Stimulated activated naive B cell treated with anti-CD40 and anti-IgM and Interleukin-4, amounts not matched to agents 10 μg/mL and 1 μg/mL and 100 μg/mL, for 72 hours (primary cell): ENCODE data around the gene AGER.
"Not testable (repeated sequence)": the region's sequence is repeated elsewhere in the genome, so short reads cannot be mapped to it uniquely, and the experiment has no call there.

Experiments used
- ATAC-seq, 2 donors: fragments of 150-1000 bp; cut with Tn5 transposase; replicated peaks; 2 replicates each; pipeline ENCODE4 v1.10.0; 2021; ENCODE audit warnings: moderate library complexity in 1 of 2
- DNase-seq: peaks from one replicate; pipeline ENCODE4 v3.0.0; 2021
- H3K27ac Mint-ChIP-seq: one replicate; pipeline ENCODE4 v1.8.0; 2022; ENCODE audit warnings: mild to moderate bottlenecking, mixed read lengths
- H3K27me3 Mint-ChIP-seq, 2 donors: one replicate each; pipeline ENCODE4 v1.8.0; 2022; ENCODE audit warnings: mixed read lengths in 2 of 2
- H3K36me3 Mint-ChIP-seq, 2 donors: one replicate each; pipeline ENCODE4 v1.8.0; 2022; ENCODE audit warnings: mixed read lengths in 2 of 2, mild to moderate bottlenecking in 1 of 2
- H3K4me1 Mint-ChIP-seq, 2 donors: one replicate each; pipeline ENCODE4 v1.8.0; 2022; ENCODE audit warnings: mixed read lengths in 2 of 2, mild to moderate bottlenecking in 1 of 2
- H3K4me3 Mint-ChIP-seq, 2 donors: one replicate each; pipeline ENCODE4 v1.8.0; 2022; ENCODE audit warnings: mild to moderate bottlenecking in 2 of 2, mixed read lengths in 2 of 2, moderate library complexity in 1 of 2
- H3K9me3 Mint-ChIP-seq, 2 donors: one replicate each; pipeline ENCODE4 v1.8.0; 2022; ENCODE audit warnings: mixed read lengths in 2 of 2, mild to moderate bottlenecking in 1 of 2

The AGER gene

GRCh38 chr6:32194388-32194787, 10.3 kb upstream of the AGER start:
- Mint-ChIP-seq H3K9me3 (no peaks in the 10 kb centered on the region), H3K4me3 (peak overlapping the region in 1 of 2 donors; percentile 94), H3K36me3 (peaks cover 14 to 24% of the 10 kb centered on the region in 2 donors), H3K27ac (peak overlapping the region; percentile 99), H3K4me1 (peaks cover 38 to 58% of the 10 kb centered on the region in 2 donors), H3K27me3 (no peaks in the 10 kb centered on the region)
- DNase-seq (no peak), ATAC-seq (no peak)

GRCh38 chr6:32193096-32193495, 9.0 kb upstream of the AGER start:
- H3K27me3 Mint-ChIP-seq, DNase-seq, ATAC-seq, H3K9me3 Mint-ChIP-seq: not testable (repeated sequence)
- Mint-ChIP-seq H3K36me3 (peaks cover 20 to 35% of the 10 kb centered on the region in 2 donors), H3K4me1 (peaks cover 45 to 70% of the 10 kb centered on the region in 2 donors), H3K4me3 (peak overlapping the region; percentile 95 to 98), H3K27ac (peak overlapping the region; percentile 97)

- ATAC-seq = no peak
- Mint-ChIP-seq H3K36me3 (peaks cover 22 to 37% of the 10 kb centered on the region in 2 donors), H3K4me1 (peaks cover 46 to 73% of the 10 kb centered on the region in 2 donors), H3K27ac (peak within 1 kb of the TSS; percentile 97), H3K27me3 (no peaks in the 10 kb centered on the region), H3K4me3 (peak within 1 kb of the TSS; percentile 95 to 98), H3K9me3 (no peaks in the 10 kb centered on the region)
- peak; percentile 41 for DNase-seq
These were observed 8.6 kb upstream of the AGER start, which contains the start of gene GPSM3 for GRCh38 chr6:32192608-32193039. Gene GPSM3, minus strand, starts transcription at chr6:32192643. Its CDS starts 130 bp downstream, at chr6:32192513.

GRCh38 chr6:32191696-32192607, 7.9 kb upstream of the AGER start:
- H3K36me3 Mint-ChIP-seq = peaks cover 28 to 44% of the 10 kb centered on the region in 2 donors
- H3K27me3 Mint-ChIP-seq = no peaks in the 10 kb centered on the region
- no peak for ATAC-seq
- peaks cover 49 to 75% of the 10 kb centered on the region in 2 donors for H3K4me1 Mint-ChIP-seq
- no peak for DNase-seq
- H3K27ac Mint-ChIP-seq = peak overlapping the region; percentile 97
- H3K9me3 Mint-ChIP-seq = no peaks in the 10 kb centered on the region
- H3K4me3 Mint-ChIP-seq = peak overlapping the region; percentile 95 to 98

GRCh38 chr6:32190911-32191677, 7.0 kb upstream of the AGER start:
- no peak for DNase-seq
- no peaks in the 10 kb centered on the region for H3K9me3 Mint-ChIP-seq
- H3K27ac Mint-ChIP-seq = peak overlapping the region; percentile 97
- peaks cover 54 to 78% of the 10 kb centered on the region in 2 donors for H3K4me1 Mint-ChIP-seq
- ATAC-seq = no peak
- peak overlapping the region; percentile 95 to 98 for H3K4me3 Mint-ChIP-seq
- H3K36me3 Mint-ChIP-seq = peaks cover 35 to 52% of the 10 kb centered on the region in 2 donors
- no peaks in the 10 kb centered on the region for H3K27me3 Mint-ChIP-seq

- H3K4me1 Mint-ChIP-seq = peaks cover 58 to 84% of the 10 kb centered on the region in 2 donors
- H3K9me3 Mint-ChIP-seq = no peaks in the 10 kb centered on the region
- ATAC-seq (peak; percentile 72 to 78), DNase-seq (peak; percentile 82)
- H3K27ac Mint-ChIP-seq = peak within 1 kb of the TSS; percentile 97
- peaks cover 42 to 60% of the 10 kb centered on the region in 2 donors for H3K36me3 Mint-ChIP-seq
- no peaks in the 10 kb centered on the region for H3K27me3 Mint-ChIP-seq
- H3K4me3 Mint-ChIP-seq = peak within 1 kb of the TSS; percentile 95 to 98
These were observed 6.2 kb upstream of the AGER start, which contains the start of gene PBX2 for GRCh38 chr6:32190054-32190851. Gene PBX2, minus strand, starts transcription at chr6:32190202. Its CDS starts 287 bp downstream, at chr6:32189915.

GRCh38 chr6:32189742-32190053, 5.6 kb upstream of the AGER start:
- Mint-ChIP-seq H3K9me3 (no peaks in the 10 kb centered on the region), H3K4me3 (peak overlapping the region; percentile 90 to 95), H3K4me1 (peaks cover 52 to 78% of the 10 kb centered on the region in 2 donors), H3K27ac (peak overlapping the region; percentile 89), H3K27me3 (no peaks in the 10 kb centered on the region), H3K36me3 (peaks cover 42 to 60% of the 10 kb centered on the region in 2 donors)
- ATAC-seq (peak in 1 of 2 donors; percentile 6), DNase-seq (no peak)

GRCh38 chr6:32189069-32189741, 5.2 kb upstream of the AGER start:
- Mint-ChIP-seq H3K27me3 (no peaks in the 10 kb centered on the region), H3K4me3 (peak overlapping the region; percentile 90 to 95), H3K36me3 (peaks cover 43 to 60% of the 10 kb centered on the region in 2 donors), H3K4me1 (peaks cover 51 to 75% of the 10 kb centered on the region in 2 donors), H3K27ac (peak overlapping the region; percentile 89), H3K9me3 (no peaks in the 10 kb centered on the region)
- ATAC-seq (no peak), DNase-seq (no peak)

- Mint-ChIP-seq H3K4me3 (peak overlapping the region; percentile 90 to 95), H3K27me3 (no peaks in the 10 kb centered on the region), H3K9me3 (no peaks in the 10 kb centered on the region), H3K27ac (peak overlapping the region; percentile 89), H3K36me3 (peaks cover 45 to 67% of the 10 kb centered on the region in 2 donors), H3K4me1 (peaks cover 49 to 78% of the 10 kb centered on the region in 2 donors)
- DNase-seq = no peak
- no peak for ATAC-seq
These were observed 4.5 kb upstream of the AGER start for GRCh38 chr6:32188381-32189068.

GRCh38 chr6:32187725-32188380, 3.8 kb upstream of the AGER start:
- DNase-seq, ATAC-seq, H3K27me3 Mint-ChIP-seq, H3K9me3 Mint-ChIP-seq: not testable (repeated sequence)
- H3K36me3 Mint-ChIP-seq = peaks cover 49 to 67% of the 10 kb centered on the region in 2 donors
- peak overlapping the region; percentile 89 for H3K27ac Mint-ChIP-seq
- H3K4me1 Mint-ChIP-seq = peaks cover 46 to 76% of the 10 kb centered on the region in 2 donors
- peak overlapping the region; percentile 35 to 90 for H3K4me3 Mint-ChIP-seq

- Mint-ChIP-seq H3K4me3 (peak overlapping the region; percentile 35 to 90), H3K27ac (peak overlapping the region; percentile 82), H3K4me1 (peaks cover 46 to 76% of the 10 kb centered on the region in 2 donors), H3K9me3 (no peaks in the 10 kb centered on the region), H3K27me3 (no peaks in the 10 kb centered on the region), H3K36me3 (peaks cover 52 to 67% of the 10 kb centered on the region in 2 donors)
- no peak for DNase-seq
- no peak for ATAC-seq
These were observed 3.1 kb upstream of the AGER start for GRCh38 chr6:32187009-32187709.
